Brain microvascular endothelial cell (primary cell): ENCODE data around the gene PF4V1.

ENCODE experiments used
- DNase-seq: peaks from one replicate; pipeline ENCODE4 v3.0.0-alpha.2; 2020
- H3K27ac ChIP-seq: fragments of 250-450 bp; sonication (Bioruptor Pico); 2 replicates; pipeline ENCODE4 v1.5.1; 2020; ENCODE audit warnings: mild to moderate bottlenecking, moderate library complexity
- H3K27me3 ChIP-seq: fragments of 250-450 bp; sonication (Bioruptor Pico); replicated peaks from 2 replicates; pipeline ENCODE4 v1.5.1; 2020; ENCODE audit warnings: mild to moderate bottlenecking
- H3K36me3 ChIP-seq: fragments of 250-450 bp; sonication (Bioruptor Pico); replicated peaks from 2 replicates; pipeline ENCODE4 v1.5.1; 2020; ENCODE audit warnings: mild to moderate bottlenecking
- H3K4me3 ChIP-seq: 2 replicates; pipeline ENCODE4 v1.5.1; 2011; ENCODE audit warnings: low read depth, mild to moderate bottlenecking, control low read depth, low read length, moderate library complexity
- CTCF ChIP-seq: IDR thresholded peaks from 2 replicates; pipeline ENCODE4 v1.5.1; 2011; ENCODE audit warnings: low read depth, mild to moderate bottlenecking, moderate library complexity, low read length, control low read depth, inconsistent platforms; ENCODE audit errors: missing control alignments
- in situ Hi-C: cut with HindIII; loops from 2 replicates; pipeline ENCODE4 v1.10.0; 2017; ENCODE audit warnings: low sequenced_read_pairs, low pct_ligation_motif_present

PF4V1 gene

DNA sequence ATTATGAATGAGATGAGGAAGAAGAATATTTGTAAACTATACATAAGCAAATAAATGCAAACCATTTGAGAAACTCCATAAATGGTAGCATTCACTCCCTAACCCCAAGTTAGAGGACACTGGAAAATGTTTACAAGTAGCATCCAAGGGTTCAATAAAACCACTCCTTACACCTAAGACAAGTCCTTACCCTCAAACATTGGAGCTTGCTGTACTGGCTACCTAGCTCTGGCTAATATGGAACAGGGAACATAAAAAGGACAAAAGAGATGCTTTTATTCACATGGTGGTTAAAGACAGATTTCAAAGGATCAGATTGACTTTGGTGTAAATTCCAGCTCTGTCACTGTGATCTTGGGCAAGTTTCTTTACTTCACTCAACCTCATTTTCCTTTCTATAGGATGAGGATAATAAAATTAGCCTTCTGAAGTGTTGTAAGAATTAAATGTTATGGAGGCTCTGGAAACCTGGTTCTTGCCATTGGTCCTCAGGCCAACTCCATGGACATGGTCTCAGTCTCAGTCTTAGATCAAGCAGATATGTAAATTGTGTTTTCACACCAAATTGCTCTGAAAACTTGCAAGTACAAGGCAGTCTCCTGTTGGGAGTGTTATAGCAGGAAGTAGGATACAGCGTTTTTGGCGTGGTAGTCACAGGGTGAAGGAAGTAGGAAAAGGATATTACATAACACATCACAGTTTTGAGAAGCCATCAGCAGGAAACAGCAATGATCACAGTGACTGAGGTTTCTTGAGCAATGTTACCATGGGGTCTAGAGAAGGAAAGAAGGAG is 19.4 kb downstream of the PF4V1 start:
- Histone ChIP-seq H3K4me3 (no peak overlapping the region), H3K27ac (no peak overlapping the region), H3K36me3 (no peaks in the 10 kb centered on the region), H3K27me3 (no peaks in the 10 kb centered on the region)
- no peak for TF ChIP-seq CTCF
- in situ Hi-C loops, result no loop called here
- no peak for DNase-seq

GRCh38 chr4:73874386-73874785 is 21.3 kb downstream of the PF4V1 start:
- in situ Hi-C loops, result no loop called here
- H3K27me3 ChIP-seq, result no peaks in the 10 kb centered on the region
- no peaks in the 10 kb centered on the region for H3K36me3 ChIP-seq
- no peak overlapping the region for H3K27ac ChIP-seq
- DNase-seq, result no peak
- no peak overlapping the region for H3K4me3 ChIP-seq
- no peak for TF ChIP-seq CTCF

- no peaks in the 10 kb centered on the region for H3K36me3 ChIP-seq
- H3K4me3 ChIP-seq, result no peak overlapping the region
- no peak overlapping the region for H3K27ac ChIP-seq
- no peak for DNase-seq
- TF ChIP-seq CTCF, result no peak
- in situ Hi-C loops, result no loop called here
- H3K27me3 ChIP-seq, result no peaks in the 10 kb centered on the region
Observed at GRCh38 chr4:73875401-73875800, 22.3 kb downstream of the PF4V1 start.

GRCh38 chr4:73883306-73883705 is 30.2 kb downstream of the PF4V1 start:
- in situ Hi-C loops, result no loop called here
- Histone ChIP-seq H3K27ac (no peak overlapping the region), H3K27me3 (no peaks in the 10 kb centered on the region), H3K36me3 (no peaks in the 10 kb centered on the region), H3K4me3 (no peak overlapping the region)
- DNase-seq, result peak; percentile 68
- TF ChIP-seq CTCF, result peak; percentile 2

- H3K36me3 ChIP-seq, result no peaks in the 10 kb centered on the region
- H3K27ac ChIP-seq, result no peak overlapping the region
- no peak overlapping the region for H3K4me3 ChIP-seq
- no peak for TF ChIP-seq CTCF
- DNase-seq, result no peak
- in situ Hi-C loops, result no loop called here
- H3K27me3 ChIP-seq, result no peaks in the 10 kb centered on the region
Observed at GRCh38 chr4:73885574-73886267, 32.6 kb downstream of the PF4V1 start.
